NOMO-1 (cell line): Measurements from ENCODE around the gene SLC25A20.

ENCODE experiments used
- DNase-seq, 2 experiments: peaks; one replicate each; lab custom pipeline; 2025; ENCODE audit not compliant: unreplicated experiment in 2 of 2; lab: John Stamatoyannopoulos, UW

SLC25A20 gene

DNA sequence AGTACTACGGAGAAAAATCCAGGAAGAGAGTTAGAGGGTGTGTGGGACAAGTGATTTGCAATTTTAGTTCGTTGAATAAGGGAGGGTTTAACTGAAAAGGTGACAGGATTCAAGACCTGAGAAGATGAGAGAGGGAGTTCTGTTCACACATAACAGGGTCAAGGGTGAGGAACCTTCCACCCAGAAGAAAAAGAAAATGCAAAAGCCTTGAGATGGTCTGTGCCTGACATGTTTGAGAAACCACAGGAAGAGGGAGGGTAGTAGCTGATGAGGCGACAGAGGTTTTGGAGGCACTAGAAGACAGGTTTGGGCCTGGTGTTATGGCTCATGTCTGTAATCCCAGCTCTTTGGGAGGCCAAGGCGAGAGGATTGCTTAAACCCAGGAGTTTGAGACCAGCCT, 591 bp upstream of the SLC25A20 start:
- no peak for DNase-seq

- peak in 1 of 2 experiments; percentile 2 for DNase-seq
Observed at GRCh38 chr3:48897460-48898376, 964 bp downstream of the SLC25A20 start.

GRCh38 chr3:48896936-48897335, 1.7 kb downstream of the SLC25A20 start:
- DNase-seq: peak; percentile 53 to 63

DNA sequence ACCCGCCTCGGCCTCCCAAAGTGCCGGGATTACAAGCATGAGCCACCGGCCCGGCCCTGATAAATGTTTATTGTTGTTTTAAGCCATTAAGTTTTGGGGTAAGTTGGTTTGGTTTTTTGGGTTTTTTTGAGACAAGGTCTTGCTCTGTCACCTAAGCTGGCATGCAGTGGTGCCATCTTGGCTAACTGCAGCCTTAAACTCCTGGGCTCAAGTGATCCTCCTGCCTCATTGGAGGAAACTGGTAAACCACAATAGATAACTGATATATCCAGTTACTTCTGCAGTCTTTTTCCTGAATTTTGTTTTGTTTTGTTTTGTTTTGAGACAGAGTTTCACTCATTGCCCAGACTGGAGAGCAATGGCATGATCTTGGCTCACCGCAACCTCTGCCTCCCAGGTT, 4.2 kb downstream of the SLC25A20 start:
- DNase-seq: no peak

DNA sequence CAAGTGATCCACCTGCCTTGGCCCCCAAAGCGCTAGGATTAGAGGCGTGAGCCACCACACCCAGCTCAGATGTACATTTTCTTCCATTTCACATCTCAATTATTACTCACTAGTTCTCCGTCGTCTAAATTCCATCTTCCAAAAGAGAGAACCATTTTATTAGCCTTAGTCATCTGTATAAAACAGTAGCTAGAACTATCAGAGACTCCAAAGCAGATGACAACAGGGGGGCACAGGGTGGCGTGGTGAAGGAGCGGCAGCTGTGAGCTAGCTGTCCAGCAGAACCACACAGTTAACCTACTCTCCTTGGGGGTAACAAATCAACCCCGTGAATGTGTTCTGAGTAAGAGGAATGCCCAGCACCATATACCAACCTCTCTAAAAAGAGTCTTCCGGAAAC, 7.1 kb downstream of the SLC25A20 start:
- DNase-seq: no peak

- DNase-seq: no peak
Observed at GRCh38 chr3:48885753-48886152, 12.9 kb downstream of the SLC25A20 start.

DNA sequence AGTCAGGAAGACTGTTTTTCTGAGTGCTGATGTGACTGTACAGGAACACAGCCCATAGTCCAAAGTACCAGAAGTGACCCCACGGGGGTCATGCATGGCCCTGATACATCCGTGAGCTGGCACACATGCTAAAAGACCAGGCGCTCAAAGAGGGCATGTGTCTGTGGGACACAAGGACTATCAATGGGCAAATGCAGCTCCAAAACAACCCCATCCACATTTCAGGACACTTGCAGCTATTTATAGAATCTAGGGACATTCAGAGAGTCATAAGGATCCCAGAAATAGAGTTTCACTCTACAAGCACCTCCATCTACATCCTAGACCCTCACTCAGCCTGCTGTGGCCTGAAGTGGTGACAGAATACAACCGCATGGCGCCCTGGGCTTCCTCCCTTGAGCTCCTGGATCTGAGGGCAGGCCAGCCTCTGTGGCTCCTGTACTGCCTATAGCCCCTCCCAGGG, 17.0 kb downstream of the SLC25A20 start:
- DNase-seq: no peak

GRCh38 chr3:48881006-48881405, 17.7 kb downstream of the SLC25A20 start:
- DNase-seq: no peak

DNA sequence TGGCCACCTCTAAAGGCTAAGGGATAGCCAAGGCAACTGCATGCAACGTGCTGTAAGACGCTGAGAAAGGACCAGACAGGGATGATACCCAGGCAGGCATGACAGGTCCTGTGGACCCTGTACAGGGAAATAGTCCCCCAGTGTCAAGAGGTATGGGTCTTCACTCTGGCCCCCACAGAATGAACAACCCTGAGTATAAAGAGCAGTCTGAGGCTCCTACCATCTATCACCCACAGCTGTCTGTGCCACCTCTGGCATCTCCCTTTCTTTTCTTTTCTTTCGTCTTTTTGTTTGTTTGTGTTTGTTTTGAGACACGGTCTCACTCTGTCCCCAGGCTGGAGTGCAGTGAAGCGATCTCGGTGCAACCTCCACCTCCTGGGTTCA, 18.7 kb downstream of the SLC25A20 start:
- no peak for DNase-seq

- peak; percentile 41 to 49 for DNase-seq
Observed at GRCh38 chr3:48879307-48879993, 19.2 kb downstream of the SLC25A20 start.

DNA sequence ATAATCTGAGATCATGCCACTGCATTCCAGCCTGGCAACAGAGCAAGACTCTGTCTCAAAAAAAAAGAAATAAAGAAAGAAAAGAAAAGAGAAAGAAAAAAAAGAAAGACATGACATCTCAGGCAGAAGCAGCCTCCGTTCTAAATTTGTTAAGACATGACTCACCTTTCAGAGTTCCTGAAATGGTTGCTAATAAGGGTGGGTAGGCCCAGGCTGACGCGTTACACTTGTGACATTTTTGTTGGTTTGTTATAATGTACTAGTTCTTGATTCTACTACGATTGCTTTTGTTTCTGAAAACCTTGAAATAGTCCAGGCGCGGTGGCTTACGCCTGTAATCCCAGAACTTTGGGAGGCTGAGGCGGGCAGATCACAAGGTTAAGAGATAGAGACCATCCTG, 21.0 kb downstream of the SLC25A20 start:
- DNase-seq: peak; percentile 40 to 64

GRCh38 chr3:48863122-48863521, 35.6 kb downstream of the SLC25A20 start:
- no peak for DNase-seq

DNA sequence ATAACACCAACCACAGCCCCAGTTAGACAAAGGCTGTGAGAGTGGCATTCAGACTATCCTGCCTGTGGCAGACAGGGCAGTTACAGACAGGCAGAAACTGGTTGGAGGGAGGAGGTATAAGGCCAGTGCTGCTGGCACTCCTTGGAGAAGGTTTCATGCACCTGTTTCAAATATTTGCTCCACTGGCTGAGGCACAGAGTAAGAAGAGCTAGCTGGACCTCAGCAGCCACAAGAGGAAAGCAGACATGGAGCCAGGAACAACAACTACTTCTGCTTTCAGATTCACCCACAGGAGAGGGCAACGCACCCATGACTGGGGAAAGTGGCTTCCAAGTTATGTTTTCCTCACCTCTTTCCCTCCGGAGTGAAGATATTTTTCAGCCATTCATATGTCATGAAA, 39.5 kb downstream of the SLC25A20 start:
- peak in 1 of 2 experiments; percentile 42 for DNase-seq

DNA sequence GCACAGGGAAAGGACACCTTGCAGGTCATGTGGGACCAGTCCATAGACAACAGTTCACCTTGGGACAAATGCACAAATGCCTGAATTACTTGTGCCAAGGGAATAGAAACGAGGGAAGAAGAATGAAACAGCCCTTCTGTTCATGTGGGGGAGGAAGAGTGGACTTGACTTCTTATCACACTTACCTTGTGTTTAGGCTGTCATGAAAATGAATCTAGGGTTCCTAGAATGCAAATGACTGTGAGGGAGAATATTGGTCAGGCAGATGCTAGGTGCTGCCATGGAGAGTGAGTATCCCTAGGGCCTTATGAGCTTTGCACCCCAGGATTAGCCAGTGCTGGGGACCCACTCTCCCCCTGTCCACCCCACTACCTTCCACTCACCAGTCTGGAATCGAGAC, 40.0 kb downstream of the SLC25A20 start:
- DNase-seq: no peak

DNA sequence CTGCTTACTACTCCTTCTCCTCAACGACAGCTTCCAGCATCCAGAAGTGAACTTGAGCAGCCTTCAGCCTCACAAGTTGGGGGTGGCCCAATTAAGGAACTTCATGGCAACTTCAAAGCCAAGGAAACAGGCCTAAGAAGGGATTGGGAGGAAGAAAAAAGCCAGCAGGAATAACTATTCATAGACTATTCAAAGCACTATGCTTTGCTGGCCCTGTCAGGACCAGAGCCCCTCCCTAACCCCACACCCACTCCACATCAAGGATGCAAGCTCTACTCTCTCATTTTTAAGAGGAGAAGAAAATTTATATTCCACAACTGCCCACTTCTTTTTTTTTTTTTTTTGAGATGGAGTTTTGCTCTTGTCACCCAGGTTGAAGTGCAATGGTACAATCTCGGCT, 41.0 kb downstream of the SLC25A20 start:
- DNase-seq: no peak

- DNase-seq: no peak
Observed at GRCh38 chr3:48856469-48856868, 42.2 kb downstream of the SLC25A20 start.

DNA sequence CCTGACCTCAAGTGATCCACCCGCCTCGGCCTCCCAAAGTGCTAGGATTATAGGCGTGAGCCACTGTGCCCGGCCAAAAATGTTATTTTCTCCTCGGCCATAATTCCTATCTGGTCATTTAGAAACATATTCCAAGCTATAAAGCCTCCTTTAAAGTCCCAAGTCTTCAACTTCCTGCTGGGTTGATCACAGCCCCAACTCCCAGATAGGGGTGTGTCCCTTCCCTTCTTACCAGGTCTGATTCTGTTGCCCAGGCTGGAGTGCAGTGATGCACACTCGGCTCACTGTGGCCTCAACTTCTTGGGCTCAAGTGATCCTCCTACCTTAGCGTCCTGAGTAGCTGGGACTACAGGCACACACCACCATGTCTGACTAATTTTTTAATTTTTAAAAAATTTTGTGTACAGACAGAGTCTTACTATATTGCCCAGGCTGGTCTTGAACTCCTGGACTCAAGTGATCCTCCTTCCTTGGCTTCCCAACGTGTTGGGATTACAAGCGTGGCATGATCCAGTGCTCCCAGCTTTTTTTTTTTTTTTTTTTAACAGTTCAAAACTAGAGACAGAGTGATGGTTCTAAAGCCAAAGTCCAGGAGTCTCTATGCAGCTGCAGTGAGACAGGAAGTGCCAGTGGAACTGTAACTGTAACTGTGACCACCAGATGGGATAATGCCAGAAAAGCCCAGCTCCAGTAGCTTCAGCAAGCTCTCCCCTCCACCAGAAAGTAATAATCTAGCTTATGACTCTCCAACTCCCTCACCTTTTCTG, 42.8 kb downstream of the SLC25A20 start:
- peak in 1 of 2 experiments; percentile 0 for DNase-seq

- DNase-seq: peak in 1 of 2 experiments; percentile 10
Observed at GRCh38 chr3:48852151-48852550, 46.5 kb downstream of the SLC25A20 start.

DNA sequence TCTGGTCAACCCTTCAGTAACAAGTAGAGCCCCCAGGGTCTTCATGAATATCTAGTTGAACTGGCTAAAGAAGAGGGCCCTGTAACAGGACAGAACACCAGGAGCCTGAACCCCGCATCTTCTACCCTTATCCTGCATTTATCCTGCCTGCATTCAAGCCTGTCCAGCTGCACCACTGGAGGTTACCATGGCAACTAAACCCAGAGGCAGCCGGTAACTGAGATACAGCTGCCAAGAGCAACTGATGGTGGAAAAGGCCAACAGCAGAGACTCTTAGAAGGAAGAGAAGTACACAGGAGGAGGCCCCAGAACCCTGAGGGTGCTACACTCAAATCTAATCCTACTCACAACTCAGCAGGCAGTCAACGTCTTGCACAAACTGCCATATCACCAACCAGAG, 47.3 kb downstream of the SLC25A20 start:
- DNase-seq: no peak

DNA sequence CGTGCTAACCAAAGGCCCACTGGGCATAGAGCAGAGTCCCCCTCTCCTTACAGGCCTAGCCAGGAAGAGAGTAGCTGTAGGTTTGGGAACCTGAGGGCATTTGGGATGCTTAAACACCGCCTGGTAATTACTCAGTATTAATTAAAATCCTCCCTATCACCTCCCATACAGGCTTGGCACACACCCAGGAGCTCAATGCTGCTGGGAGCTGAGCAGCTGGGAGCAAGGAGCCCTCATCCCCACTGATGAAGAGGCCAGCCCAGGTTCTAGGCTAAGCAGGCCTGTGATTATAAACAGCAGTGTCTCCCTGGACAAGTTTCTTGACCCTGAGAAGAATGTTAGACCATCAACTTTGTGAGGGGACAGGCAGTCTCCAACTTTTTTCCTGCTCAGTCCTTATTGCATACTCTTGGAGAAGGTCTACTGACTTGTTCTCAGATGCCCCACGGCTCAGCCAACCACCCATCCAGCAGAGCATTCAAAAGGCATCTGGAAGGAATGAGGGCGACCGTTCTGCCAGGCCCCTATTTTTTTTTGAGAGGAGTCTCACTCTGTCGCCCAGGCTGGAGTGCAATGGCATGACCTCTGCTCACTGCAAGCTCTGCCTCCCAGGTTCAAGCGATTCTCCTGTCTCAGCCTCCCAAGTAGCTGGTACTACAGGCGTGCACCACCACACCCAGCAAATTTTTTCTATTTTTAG, 49.7 kb downstream of the SLC25A20 start:
- no peak for DNase-seq
